T-cell (primary cell): ENCODE measurements around the gene TMEM130. TPM values are rescaled to one million over a fixed set of nuclear protein-coding genes. Genes with fewer than 3 reads are reported as not detected.

ENCODE experiments used
- ATAC-seq, 4 experiments: fragments of 200-7000 bp in 3 of 4; fragments of 150-1000 bp in 1 of 4; cut with Tn5 transposase; replicated peaks in 1 of 4; 1 replicate in 3 of 4; 2 replicates in 1 of 4; pipeline ENCODE4 v1.10.0; 2021; ENCODE audit warnings: moderate library complexity in 3 of 4, mild to moderate bottlenecking in 2 of 4, moderate number of reproducible peaks in 1 of 4
- CTCF ChIA-PET, 2 donors: fragments of 300-600 bp; sonication (Branson Sonifier 250); formaldehyde crosslinking; loops; one replicate each; lab custom pipeline; 2022; ENCODE audit warnings: antibody characterized with exemption in 2 of 2; lab: Charles Lee
- POLR2A ChIA-PET, 2 donors: fragments of 300-600 bp; sonication (Branson Sonifier 250); formaldehyde crosslinking; loops; one replicate each; lab custom pipeline; 2022; ENCODE audit warnings: antibody characterized with exemption in 2 of 2; lab: Charles Lee
- DNase-seq, 35 experiments: peaks; one replicate each; pipeline versions ENCODE4 v3.0.0 to v3.0.0-alpha.2; 2013 to 2023
- H3K27ac ChIP-seq: one replicate; pipeline ENCODE4 v1.5.1; 2013; ENCODE audit warnings: low read length
- H3K27me3 ChIP-seq, 2 experiments: replicated peaks in 1 of 2; 1 replicate in 1 of 2; 2 replicates in 1 of 2; pipeline versions ENCODE4 v1.6.1 to v1.7.0; 2013; ENCODE audit warnings: low read length in 1 of 2, mixed read lengths in 1 of 2; ENCODE audit not compliant: control insufficient read depth in 2 of 2, insufficient read depth in 2 of 2; ENCODE audit errors: extremely low read depth in 1 of 2
- H3K36me3 ChIP-seq, 2 donors: 1 replicate in 1 of 2; 2 replicates in 1 of 2; pipeline versions ENCODE4 v1.6.1 to v1.7.0; 2013; ENCODE audit warnings: low read length in 1 of 2; ENCODE audit not compliant: control insufficient read depth in 2 of 2, insufficient read depth in 1 of 2; ENCODE audit errors: extremely low read depth in 1 of 2
- H3K4me1 ChIP-seq, 2 experiments: 1 replicate in 1 of 2; 2 replicates in 1 of 2; pipeline versions ENCODE4 v1.6.1 to v1.7.0; 2013; ENCODE audit warnings: low read length in 2 of 2, mixed read lengths in 1 of 2; ENCODE audit not compliant: insufficient read depth in 2 of 2, control insufficient read depth in 1 of 2; ENCODE audit errors: extremely low read depth in 1 of 2
- H3K4me3 ChIP-seq, 2 donors: 1 replicate in 1 of 2; 2 replicates in 1 of 2; pipeline versions ENCODE4 v1.5.1 to v1.7.0; 2013; ENCODE audit warnings: mild to moderate bottlenecking in 2 of 2, low read length in 1 of 2, moderate library complexity in 1 of 2; ENCODE audit not compliant: control insufficient read depth in 1 of 2; ENCODE audit errors: extremely low read depth in 1 of 2
- H3K9me3 ChIP-seq: 2 replicates; pipeline ENCODE4 v1.7.0; 2013
- H3K27ac Mint-ChIP-seq, 2 donors: one replicate each; pipeline ENCODE4 v1.8.0; 2020 to 2021; ENCODE audit warnings: mild to moderate bottlenecking in 2 of 2, mixed read lengths in 2 of 2
- H3K27me3 Mint-ChIP-seq, 2 donors: one replicate each; pipeline ENCODE4 v1.8.0; 2021 to 2022; ENCODE audit warnings: mixed read lengths in 2 of 2
- H3K36me3 Mint-ChIP-seq: one replicate; pipeline ENCODE4 v1.8.0; 2021; ENCODE audit warnings: mixed read lengths
- H3K4me1 Mint-ChIP-seq, 3 donors: one replicate each; pipeline ENCODE4 v1.8.0; 2020 to 2022; ENCODE audit warnings: mixed read lengths in 3 of 3, mild to moderate bottlenecking in 1 of 3
- H3K4me3 Mint-ChIP-seq, 3 donors: one replicate each; pipeline ENCODE4 v1.8.0; 2020 to 2022; ENCODE audit warnings: mild to moderate bottlenecking in 3 of 3, mixed read lengths in 3 of 3, moderate library complexity in 3 of 3
- H3K9me3 Mint-ChIP-seq, 3 donors: one replicate each; pipeline ENCODE4 v1.8.0; 2020 to 2022; ENCODE audit warnings: mixed read lengths in 3 of 3
- WGBS: methylation state at CpG from one replicate; pipeline ENCODE4 v1.1.5; 2013; ENCODE audit warnings: missing lambda C conversion rate; ENCODE audit not compliant: insufficient coverage; 5-methylcytosine and 5-hydroxymethylcytosine counted together
- total RNA-seq, 35 experiments: library from RNA in 6 of 35; stranded (reverse) in 6 of 35; fragments of 120-200 nt in 1 of 35; gene quantifications; one replicate each; pipeline versions ENCODE4 v1.2.1 to v1.2.4 and lab custom pipeline; 2013 to 2026

TMEM130 gene
- total RNA-seq, 5 donors from 2014 or later (not counting 1 experiment from before 2014, with no cell fraction given) = 0.43 TPM; not detected in 4

- no peak overlapping the region for H3K27ac Mint-ChIP-seq
- no peaks in the 10 kb centered on the region for H3K9me3 Mint-ChIP-seq
- ChIA-PET POLR2A (interaction anchor here in 1 of 2 donors (1.1 kb wide), 1 partner anchor 43 kb away, joined by 9 read pairs; no protein-coding TSS in a partner anchor), CTCF (no interaction called here)
- no peak for ATAC-seq
- H3K4me3 Mint-ChIP-seq = no peak overlapping the region
- no peaks in the 10 kb centered on the region for H3K27me3 ChIP-seq
- no peaks in the 10 kb centered on the region for H3K9me3 ChIP-seq
- H3K36me3 Mint-ChIP-seq = peaks cover 66% of the 10 kb centered on the region
- H3K4me1 ChIP-seq = no peaks in the 10 kb centered on the region
- H3K36me3 ChIP-seq = peaks cover 35 to 91% of the 10 kb centered on the region in 2 donors
- no peak overlapping the region for H3K27ac ChIP-seq
- H3K27me3 Mint-ChIP-seq = no peaks in the 10 kb centered on the region
- H3K4me3 ChIP-seq = no peak overlapping the region
- DNase-seq = no peak
- H3K4me1 Mint-ChIP-seq = no peaks in the 10 kb centered on the region
- WGBS = 100% methylated on average over 5 of the region's 8 CpGs
Measured at GRCh38 chr7:98909487-98909886, 39.7 kb upstream of the TMEM130 start.

DNA sequence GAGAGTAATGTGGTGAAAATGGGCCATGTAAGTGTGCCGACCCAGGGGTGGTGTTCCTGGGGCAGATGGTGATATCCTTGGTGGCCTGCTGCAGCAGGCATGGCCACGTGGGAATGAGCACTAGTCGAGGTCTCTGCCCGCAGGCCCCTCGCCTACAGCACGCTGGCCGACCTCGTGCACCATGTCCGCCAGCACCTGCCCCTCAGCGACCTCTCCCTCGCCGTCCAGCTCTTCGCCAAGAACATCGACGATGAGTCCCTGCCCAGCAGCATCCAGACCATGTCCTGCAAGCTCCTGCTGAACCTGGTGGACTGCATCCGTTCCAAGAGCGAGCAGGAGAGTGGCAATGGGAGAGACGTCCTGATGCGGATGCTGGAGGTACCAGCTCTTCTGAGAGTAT is 38.8 kb upstream of the TMEM130 start:
- no peak overlapping the region for H3K27ac Mint-ChIP-seq
- CTCF ChIA-PET = no interaction called here

DNA sequence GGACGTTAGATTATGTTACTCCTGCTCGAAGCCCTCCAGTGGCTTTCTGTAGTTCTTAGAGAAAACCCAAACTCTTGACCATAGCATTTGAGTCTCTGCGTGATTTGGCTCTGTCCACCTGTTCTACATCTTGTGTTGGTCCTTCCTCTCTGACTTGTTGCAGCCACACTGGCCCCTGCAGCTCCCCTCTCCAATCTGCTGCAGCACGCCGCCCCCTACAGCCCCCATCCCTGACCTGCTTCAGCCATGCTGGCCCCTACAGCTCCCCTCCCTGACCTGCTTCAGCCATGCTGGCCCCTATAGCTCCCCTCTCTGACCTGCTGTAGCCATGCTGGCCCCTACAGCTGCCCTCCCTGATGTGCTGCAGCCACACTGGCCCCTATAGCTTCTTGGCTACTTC is 37.8 kb upstream of the TMEM130 start:
- Mint-ChIP-seq H3K27ac (no peak overlapping the region), H3K27me3 (no peaks in the 10 kb centered on the region), H3K4me3 (no peak overlapping the region), H3K9me3 (no peaks in the 10 kb centered on the region), H3K36me3 (peaks cover 63% of the 10 kb centered on the region), H3K4me1 (no peaks in the 10 kb centered on the region)
- Histone ChIP-seq H3K36me3 (peaks cover 31 to 93% of the 10 kb centered on the region in 2 donors), H3K27me3 (no peaks in the 10 kb centered on the region), H3K4me1 (no peaks in the 10 kb centered on the region), H3K27ac (no peak overlapping the region), H3K9me3 (no peaks in the 10 kb centered on the region), H3K4me3 (no peak overlapping the region)
- WGBS = 98% methylated on average over 5 of the region's 5 CpGs
- DNase-seq = no peak
- POLR2A ChIA-PET = interaction anchor here in 1 of 2 donors (0.9 kb wide), 1 partner anchor 9 kb away, joined by 7 read pairs; no protein-coding TSS in a partner anchor
- no peak for ATAC-seq
- CTCF ChIA-PET = no interaction called here

More for the DNA sequence above, 38.8 kb upstream of the TMEM130 start:
- no peaks in the 10 kb centered on the region for H3K4me1 ChIP-seq
- H3K27me3 Mint-ChIP-seq = no peaks in the 10 kb centered on the region
- no peak for DNase-seq
- POLR2A ChIA-PET = interaction anchor here (0.6 to 1.1 kb wide), 3 partner anchors 10 to 48 kb away, joined by 6 to 9 read pairs (median 7); no protein-coding TSS in a partner anchor
- no peak overlapping the region for H3K4me3 Mint-ChIP-seq
- 99% methylated on average over 15 of the region's 19 CpGs for WGBS
- H3K36me3 Mint-ChIP-seq = peaks cover 66% of the 10 kb centered on the region
- no peaks in the 10 kb centered on the region for H3K9me3 Mint-ChIP-seq
- H3K4me1 Mint-ChIP-seq = no peaks in the 10 kb centered on the region
- ATAC-seq = no peak
- peaks cover 35 to 94% of the 10 kb centered on the region in 2 donors for H3K36me3 ChIP-seq
- H3K27ac ChIP-seq = no peak overlapping the region
- H3K4me3 ChIP-seq = no peak overlapping the region
- no peaks in the 10 kb centered on the region for H3K27me3 ChIP-seq
- H3K9me3 ChIP-seq = no peaks in the 10 kb centered on the region

DNA sequence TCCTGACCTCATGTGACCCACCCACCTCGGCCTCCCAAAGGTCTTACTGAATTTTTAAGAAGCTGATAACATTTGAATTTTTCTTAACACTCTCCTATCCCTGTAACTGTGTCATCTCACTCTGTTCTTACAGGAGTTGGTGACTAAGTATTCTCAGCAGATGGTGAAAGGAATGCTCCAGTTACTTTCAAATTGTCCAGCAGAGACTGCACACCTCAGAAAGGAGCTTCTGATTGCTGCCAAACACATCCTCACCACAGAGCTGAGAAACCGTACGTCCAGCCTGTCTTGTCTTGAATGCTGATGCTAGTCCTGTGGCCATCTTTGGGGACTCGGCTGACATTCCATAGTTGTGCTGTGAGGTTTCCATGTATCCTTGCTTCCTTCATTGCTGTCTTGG is 33.4 kb upstream of the TMEM130 start:
- ATAC-seq = no peak
- H3K27me3 ChIP-seq = no peaks in the 10 kb centered on the region
- no peaks in the 10 kb centered on the region for H3K9me3 ChIP-seq
- Mint-ChIP-seq H3K4me1 (peaks cover 0 to 5% (median 0%) of the 10 kb centered on the region in 3 donors), H3K9me3 (no peaks in the 10 kb centered on the region), H3K27me3 (no peaks in the 10 kb centered on the region), H3K27ac (no peak overlapping the region), H3K4me3 (no peak overlapping the region), H3K36me3 (peaks cover 63% of the 10 kb centered on the region)
- H3K27ac ChIP-seq = no peak overlapping the region
- H3K36me3 ChIP-seq = peaks cover 11 to 90% of the 10 kb centered on the region in 2 donors
- DNase-seq = no peak
- ChIA-PET CTCF (no interaction called here), POLR2A (interaction anchor here in 1 of 2 donors (0.6 kb wide), 1 partner anchor 12 kb away, joined by 3 read pairs; no protein-coding TSS in a partner anchor)
- 100% methylated on average over 3 of the region's 4 CpGs for WGBS
- no peak overlapping the region for H3K4me3 ChIP-seq
- no peaks in the 10 kb centered on the region for H3K4me1 ChIP-seq

DNA sequence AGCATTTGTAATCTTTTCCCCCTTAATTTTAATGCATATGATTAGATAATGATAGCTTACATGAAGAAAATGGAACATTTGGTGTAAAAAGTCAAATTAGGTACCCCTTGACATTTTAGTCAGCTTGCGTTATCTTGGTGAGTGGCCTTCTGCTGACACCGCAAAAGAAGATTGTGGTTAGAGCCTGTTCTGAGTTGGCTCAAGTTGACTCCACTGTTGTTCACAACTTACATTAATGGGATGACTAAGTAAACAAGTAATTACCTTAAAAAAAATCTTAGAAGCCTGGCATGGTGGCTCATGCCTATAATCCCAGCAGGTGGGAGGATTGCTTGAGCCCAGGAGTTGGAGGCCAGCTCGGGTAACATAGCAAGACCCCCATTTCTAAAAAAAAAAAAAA is 32.7 kb upstream of the TMEM130 start:
- peaks cover 0 to 6% (median 0%) of the 10 kb centered on the region in 3 donors for H3K4me1 Mint-ChIP-seq
- peaks cover 61% of the 10 kb centered on the region for H3K36me3 Mint-ChIP-seq
- peaks cover 11 to 90% of the 10 kb centered on the region in 2 donors for H3K36me3 ChIP-seq
- no peaks in the 10 kb centered on the region for H3K9me3 Mint-ChIP-seq
- CTCF ChIA-PET = no interaction called here
- no peaks in the 10 kb centered on the region for H3K9me3 ChIP-seq
- H3K4me3 Mint-ChIP-seq = no peak overlapping the region
- POLR2A ChIA-PET = interaction anchor here in 1 of 2 donors (0.6 kb wide), 2 partner anchors 11 to 51 kb away, joined by 3 to 4 read pairs; no protein-coding TSS in a partner anchor
- H3K27me3 Mint-ChIP-seq = no peaks in the 10 kb centered on the region
- ATAC-seq = no peak
- no peak overlapping the region for H3K27ac Mint-ChIP-seq
- H3K4me1 ChIP-seq = no peaks in the 10 kb centered on the region
- H3K27me3 ChIP-seq = no peaks in the 10 kb centered on the region
- no peak overlapping the region for H3K27ac ChIP-seq
- WGBS = no CpG with 5 or more reads among the region's 3 CpGs
- no peak for DNase-seq
- no peak overlapping the region for H3K4me3 ChIP-seq

GRCh38 chr7:98900815-98901214 is 31.0 kb upstream of the TMEM130 start:
- CTCF ChIA-PET = no interaction called here
- Histone ChIP-seq H3K27ac (no peak overlapping the region), H3K36me3 (peaks cover 11 to 91% of the 10 kb centered on the region in 2 donors), H3K4me3 (no peak overlapping the region), H3K27me3 (no peaks in the 10 kb centered on the region), H3K4me1 (no peaks in the 10 kb centered on the region), H3K9me3 (no peaks in the 10 kb centered on the region)
- H3K4me3 Mint-ChIP-seq = no peak overlapping the region
- no peak overlapping the region for H3K27ac Mint-ChIP-seq
- no CpG with 5 or more reads among the region's 3 CpGs for WGBS
- DNase-seq (no peak), ATAC-seq (no peak)
- no peaks in the 10 kb centered on the region for H3K27me3 Mint-ChIP-seq
- peaks cover 0 to 6% (median 0%) of the 10 kb centered on the region in 3 donors for H3K4me1 Mint-ChIP-seq
- POLR2A ChIA-PET = no interaction called here
- peaks cover 66% of the 10 kb centered on the region for H3K36me3 Mint-ChIP-seq
- H3K9me3 Mint-ChIP-seq = no peaks in the 10 kb centered on the region
